Measurements from ENCODE around the gene OPCML.

Gene OPCML

DNA sequence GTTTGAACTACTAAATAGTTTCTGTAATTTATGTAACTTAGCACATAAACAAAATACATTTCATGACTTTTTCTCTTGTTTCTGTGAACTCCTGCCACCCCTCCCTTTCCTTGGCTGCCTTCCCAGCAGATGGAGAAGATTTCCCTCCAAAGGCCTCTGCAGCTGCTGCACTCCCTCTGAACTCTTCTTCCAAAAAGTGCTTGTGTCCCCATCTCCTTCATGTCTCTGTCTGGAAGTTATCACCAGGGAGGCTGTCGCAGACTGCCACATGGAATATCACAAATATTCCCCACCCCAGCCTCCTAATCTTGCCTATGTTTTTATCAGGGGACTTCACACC lies 1068.3 kb downstream of the OPCML start:
- DNase-seq (ENCODE audit: low spot score) = no peak

DNA sequence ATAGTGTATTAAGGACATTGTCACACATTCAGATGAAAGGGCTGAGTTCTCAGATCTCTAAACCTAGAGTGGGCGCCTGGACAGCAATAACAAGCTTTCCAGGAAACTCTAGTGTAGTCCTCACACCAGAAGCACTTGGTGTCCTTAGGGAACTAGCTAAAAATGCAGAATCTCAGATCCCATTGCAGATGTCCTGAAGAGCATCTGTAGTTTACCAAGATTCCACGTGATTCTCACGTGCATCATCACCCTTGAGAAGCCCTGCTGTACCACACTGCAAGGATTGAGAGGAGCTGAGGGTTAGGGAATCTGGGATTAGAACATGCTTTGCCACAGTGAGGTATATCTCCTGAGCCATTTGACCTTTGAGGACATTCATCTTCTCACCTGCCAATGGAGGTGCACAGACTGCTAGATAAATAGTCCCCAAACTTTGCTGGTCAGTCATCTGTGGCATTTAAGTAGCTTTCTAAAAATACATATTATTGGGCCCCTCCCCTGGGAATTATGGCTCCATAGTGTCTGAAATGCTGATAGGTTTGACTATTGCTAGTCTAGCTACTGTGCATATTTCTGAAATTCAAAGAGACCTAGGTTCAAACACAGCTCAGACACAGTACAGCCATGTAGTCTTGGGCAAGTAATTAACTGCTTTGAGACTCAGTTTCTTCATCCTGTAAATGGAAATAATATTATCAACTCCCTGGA lies 1068.9 kb downstream of the OPCML start:
- DNase-seq (ENCODE audit: low spot score) = no peak

GRCh38 chr11:132459736-132460135 lies 1072.6 kb downstream of the OPCML start:
- DNase-seq (ENCODE audit: low spot score) = no peak

DNA sequence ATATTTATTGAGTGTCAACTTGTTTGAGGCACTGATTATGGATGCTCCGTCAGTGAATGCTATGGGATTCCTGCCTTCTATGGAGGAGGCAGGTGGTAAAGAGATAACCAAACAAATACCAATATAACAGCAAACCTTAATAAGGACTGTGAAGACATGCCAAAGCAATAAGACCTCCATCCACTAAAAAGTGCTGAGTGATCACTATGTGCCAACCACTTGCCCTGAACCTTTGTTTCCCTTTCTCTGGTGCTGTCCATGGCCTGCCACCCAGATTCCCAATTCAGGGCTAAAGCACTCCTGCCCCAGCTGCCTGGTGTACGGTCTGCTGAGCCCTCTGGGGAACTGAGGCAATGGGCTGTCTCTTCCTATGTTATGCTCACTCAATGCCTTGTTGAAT lies 1074.9 kb downstream of the OPCML start:
- no peak for DNase-seq (ENCODE audit: low spot score)

GRCh38 chr11:132456751-132457328 lies 1075.5 kb downstream of the OPCML start:
- no peak for DNase-seq (ENCODE audit: low spot score)

- DNase-seq (ENCODE audit: low spot score) = no peak
Observed at GRCh38 chr11:132455044-132455443, 1077.3 kb downstream of the OPCML start.

DNA sequence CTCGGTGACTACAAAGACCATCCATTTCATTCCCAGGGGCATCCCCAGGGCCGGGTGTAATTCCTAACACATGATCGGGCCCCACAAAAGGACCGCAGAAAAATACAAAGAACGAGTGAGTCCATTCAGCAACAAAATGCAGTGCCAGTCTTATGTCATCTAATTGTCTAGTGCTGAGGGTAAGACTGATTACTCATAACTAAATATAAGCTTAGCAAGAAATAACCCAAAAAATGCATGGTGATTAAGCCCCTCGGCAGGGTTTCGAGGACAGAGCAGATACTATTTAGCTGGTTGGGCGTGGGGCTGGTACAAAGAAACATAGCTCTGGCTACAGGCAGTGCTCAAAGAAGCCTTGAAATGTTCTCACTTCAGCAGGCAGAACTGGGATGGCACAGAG lies 1078.9 kb downstream of the OPCML start:
- no peak for DNase-seq (ENCODE audit: low spot score)

DNA sequence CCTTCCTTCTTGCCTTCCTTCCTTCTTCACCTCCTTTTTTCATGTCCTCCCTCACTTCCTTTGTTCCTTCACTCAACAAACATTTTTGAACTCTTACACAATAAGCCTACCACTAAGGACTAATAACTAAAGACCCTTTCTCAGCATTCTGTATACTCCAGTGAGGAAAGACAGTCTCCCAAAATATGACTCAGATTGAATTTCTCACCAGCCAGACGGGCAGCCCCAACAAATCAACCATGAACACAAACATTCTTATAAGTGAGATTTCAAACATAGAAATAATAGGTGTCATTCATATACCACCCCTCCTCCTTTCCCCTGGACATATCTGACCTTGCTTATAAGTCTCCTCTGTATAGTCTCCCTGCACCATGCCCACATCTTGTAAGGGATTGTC lies 1079.7 kb downstream of the OPCML start:
- DNase-seq (ENCODE audit: low spot score) = no peak

DNA sequence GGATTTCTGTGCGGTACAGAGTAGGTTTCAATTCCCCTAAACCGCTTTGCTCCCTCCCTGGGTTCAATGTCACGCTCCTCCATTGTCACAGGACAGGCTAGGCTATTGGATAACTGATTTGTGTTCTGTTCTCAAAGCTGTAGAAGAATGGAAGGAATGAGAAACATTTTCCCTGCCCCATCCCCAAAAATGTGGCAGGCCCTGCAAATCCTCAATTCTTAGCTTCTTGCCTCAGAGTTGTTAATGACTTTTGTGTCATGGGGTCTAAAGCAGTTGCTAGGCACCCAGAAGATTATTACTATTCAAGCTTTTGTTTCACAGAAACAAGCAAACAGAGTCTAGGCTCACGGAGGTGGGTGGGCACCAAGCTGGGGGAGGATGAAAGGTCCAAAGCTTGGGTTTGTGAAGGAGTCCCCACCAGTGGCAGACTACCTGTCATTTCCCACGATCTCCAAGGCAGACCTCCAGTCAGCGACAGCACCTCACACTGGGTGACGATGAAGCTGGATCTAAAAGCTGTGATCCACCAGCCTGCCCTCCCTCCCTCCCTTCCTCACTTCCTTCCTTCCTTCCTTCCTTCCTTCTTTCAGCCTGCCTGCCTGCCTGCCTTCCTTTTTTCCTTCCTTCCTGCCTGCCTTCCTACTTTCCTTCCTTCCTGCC lies 1080.2 kb downstream of the OPCML start:
- no peak for DNase-seq (ENCODE audit: low spot score)

DNA sequence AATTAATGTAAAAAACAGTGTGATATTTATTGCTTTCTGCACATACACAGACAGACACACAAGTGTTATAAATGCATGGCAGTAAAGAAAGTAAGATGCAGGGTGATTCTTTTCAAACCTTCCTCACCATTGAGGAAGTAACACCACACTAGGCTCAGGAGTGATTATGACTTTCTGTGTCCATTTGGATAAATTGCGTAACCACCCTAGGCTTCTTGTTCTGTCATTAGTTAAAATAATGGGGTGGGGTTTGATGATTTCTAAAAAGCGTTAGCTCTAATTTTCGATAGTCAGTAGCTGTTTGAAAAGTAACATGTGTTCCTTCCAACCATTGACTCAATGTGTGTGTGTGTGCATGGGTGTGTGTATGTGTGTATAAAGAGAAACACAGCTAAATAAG lies 1081.7 kb downstream of the OPCML start:
- DNase-seq (ENCODE audit: low spot score) = no peak

DNA sequence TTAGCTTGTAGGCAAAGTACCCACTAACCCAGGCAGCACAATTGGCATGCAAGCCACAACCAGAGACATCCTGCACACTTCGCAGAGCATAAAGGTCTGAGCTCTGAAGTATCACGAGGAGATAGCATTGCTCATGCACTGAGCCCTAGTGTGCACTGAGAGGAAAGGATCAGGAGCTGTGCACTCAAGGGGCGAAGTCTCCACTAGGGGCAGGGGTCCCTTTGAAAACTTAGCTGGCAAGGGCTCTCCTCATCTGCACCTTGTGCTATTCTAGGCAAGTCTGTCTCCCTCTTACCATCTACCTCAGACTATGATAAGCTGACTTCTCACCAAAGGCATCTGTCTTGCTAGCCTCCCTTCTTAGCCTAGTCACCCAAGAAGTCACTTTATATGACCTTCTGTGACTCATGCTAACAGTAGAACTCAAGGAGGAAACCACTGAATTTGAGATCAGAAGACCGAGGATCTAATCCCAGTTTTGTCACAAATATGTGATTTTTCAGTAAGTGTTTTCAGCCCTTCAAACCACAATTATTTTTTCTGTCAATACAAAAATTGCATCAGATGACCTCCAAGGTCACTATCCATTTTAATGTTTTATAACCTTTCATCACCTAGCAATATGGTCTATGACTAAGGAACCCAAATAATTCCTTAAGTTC lies 1083.8 kb downstream of the OPCML start:
- DNase-seq (ENCODE audit: low spot score) = no peak

DNA sequence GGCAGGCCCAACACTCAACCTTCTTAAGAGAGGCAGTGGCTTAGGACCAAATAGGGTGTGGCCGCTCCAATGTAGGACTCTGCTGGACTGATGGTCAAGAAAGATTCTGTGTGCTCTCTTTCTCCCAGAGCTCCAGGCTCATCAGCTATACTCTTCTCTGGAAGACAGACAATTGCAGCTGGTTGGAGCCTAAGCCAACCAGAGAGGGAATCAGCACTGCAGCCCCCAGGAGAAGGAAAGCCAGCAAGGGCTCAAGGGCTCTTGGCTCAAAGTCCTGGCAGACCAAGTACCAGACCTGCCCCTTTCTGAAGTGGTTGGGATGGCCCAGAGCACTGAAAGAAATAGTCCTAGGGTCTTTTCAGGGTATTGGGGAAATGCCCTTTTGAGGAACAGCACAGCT lies 1084.5 kb downstream of the OPCML start:
- no peak for DNase-seq (ENCODE audit: low spot score)

DNA sequence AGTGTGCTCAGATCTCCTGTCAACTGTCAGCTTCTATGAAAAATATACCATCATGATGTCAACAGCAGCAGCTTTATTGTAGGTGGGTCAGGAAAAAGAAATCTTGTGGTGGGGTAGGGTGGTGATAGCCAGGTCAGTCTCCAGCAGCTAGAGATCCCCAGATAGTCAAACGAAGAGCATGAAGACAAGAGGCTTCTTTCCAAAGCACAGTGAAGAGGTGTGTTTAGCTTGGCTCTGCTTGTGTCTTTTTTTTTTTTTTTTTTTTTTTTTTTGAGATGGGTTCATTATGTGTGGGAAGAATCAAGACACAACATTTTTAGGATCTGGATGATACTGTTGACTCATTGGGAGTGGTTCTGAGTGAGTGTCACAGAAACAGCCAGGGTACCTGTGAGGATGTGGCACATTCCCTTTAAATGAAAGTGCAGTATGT lies 1086.4 kb downstream of the OPCML start:
- DNase-seq (ENCODE audit: low spot score) = no peak

DNA sequence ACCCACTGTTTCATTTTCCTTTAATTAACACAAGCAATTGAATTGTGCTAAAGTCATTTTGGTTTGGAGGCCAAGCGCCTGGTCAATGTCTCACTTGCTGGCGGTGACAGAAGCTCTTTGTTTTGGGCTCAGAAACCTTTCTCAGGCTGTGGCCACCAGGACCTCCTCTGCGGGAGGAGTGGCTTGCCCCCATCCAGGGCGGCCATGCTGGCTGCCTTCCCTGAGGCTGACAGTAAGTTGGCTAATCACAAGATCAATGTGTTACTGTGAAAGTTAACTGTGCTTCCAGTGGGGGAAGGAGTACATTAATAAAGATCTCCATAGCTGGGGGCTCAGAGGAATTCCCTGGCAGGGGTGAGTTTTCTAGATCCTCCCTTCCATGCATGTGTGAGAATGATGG lies 1087.4 kb downstream of the OPCML start:
- DNase-seq (ENCODE audit: low spot score) = no peak

DNA sequence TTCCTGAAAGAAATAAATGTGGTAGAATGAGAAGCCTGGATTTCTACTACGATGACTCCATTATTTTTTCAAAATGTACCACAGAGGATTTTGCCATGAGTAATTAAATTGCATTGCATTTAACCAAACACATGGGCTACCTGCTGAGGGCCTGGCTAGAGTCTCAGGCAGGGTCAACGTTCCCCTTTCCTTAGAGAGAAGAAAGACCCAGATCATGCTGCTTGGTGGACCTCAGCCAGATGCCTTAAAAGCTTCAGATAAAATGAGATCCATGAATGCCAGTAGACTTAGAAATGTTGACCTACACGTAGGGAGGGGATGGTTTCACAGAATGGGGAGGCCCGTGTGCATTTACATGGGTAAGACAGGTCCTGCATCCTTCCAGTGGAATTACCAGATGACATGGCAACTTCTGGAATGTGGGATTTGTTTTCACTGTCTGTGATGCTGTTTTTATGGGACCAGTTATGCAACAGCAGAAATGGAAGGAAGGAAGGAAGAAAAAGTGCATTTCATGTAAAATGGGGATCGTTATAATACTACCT lies 1092.5 kb downstream of the OPCML start:
- no peak for DNase-seq (ENCODE audit: low spot score)

DNA sequence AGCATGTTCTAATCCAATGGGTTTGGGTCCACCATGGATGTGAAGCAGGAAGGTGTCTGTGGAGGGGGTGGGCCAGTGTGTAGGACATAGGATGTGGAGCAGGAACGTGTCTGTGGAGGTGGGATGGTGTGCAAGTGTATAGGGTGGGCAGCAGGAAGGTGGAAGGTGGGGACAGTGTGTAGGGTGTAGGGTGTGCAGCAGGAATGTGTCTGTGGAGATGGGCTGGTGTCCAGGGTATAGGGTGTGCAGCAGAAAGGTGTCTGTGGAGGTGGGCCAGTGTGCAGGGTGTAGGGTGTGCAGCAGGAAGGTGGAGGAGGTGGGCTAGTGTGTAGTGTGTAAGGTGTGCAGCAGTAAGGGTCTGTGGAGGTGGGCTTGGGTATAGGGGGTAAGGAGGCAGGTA lies 1093.9 kb downstream of the OPCML start:
- DNase-seq (ENCODE audit: low spot score) = no peak

- no peak for DNase-seq (ENCODE audit: low spot score)
Observed at GRCh38 chr11:132430429-132431062, 1101.8 kb downstream of the OPCML start.

- DNase-seq (ENCODE audit: low spot score) = no peak
Observed at GRCh38 chr11:132429685-132430084, 1102.6 kb downstream of the OPCML start.

GRCh38 chr11:132427611-132428010 lies 1104.7 kb downstream of the OPCML start:
- DNase-seq (ENCODE audit: low spot score) = no peak

DNA sequence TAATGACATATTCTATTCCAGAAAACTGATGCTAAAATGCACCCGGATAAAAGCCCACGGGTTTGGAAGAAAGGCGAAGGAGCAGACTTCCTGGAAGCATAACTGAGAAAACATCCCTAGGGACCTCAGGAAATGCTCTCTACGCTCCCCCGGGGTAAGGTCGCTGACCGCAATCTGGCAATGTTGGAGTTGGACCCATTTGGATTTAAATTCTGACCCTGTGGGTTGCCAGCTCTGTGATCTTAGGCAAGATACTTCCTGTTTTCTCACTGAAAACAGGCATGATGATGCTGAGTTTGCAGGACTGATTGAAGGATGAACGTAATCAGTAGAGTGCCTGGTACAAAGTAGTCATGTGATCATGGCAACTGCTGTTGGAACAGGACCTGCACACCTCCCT lies 1107.9 kb downstream of the OPCML start:
- DNase-seq (ENCODE audit: low spot score) = no peak

GRCh38 chr11:132423266-132423665 lies 1109.0 kb downstream of the OPCML start:
- no peak for DNase-seq (ENCODE audit: low spot score)

GRCh38 chr11:132422722-132423121 lies 1109.6 kb downstream of the OPCML start:
- DNase-seq (ENCODE audit: low spot score) = no peak

All from D341Med (cell line).